ENCODE data around the gene ACAP2. TPM values are rescaled to one million over a fixed set of nuclear protein-coding genes. Genes with fewer than 3 reads are reported as not detected.

ACAP2 gene
- total RNA-seq, 1 donor from 2014 or later = 60.3 TPM

GRCh38 chr3:195282961-195283360 is 159.9 kb downstream of the ACAP2 start:
- ATAC-seq (no peak), DNase-seq (no peak)
- Histone ChIP-seq H3K9me3 (no peaks in the 10 kb centered on the region), H3K4me3 (no peak overlapping the region), H3K27me3 (no peaks in the 10 kb centered on the region), H3K36me3 (peaks cover 68% of the 10 kb centered on the region), H3K27ac (no peak overlapping the region), H3K4me1 (no peaks in the 10 kb centered on the region)
- TF ChIP-seq CTCF (IDR thresholded peaks at IDR 0.05) = no peak
- intact Hi-C loops (cut with DNase I) = no loop called here

- intact Hi-C loops (cut with DNase I) = loop anchor here (10.0 kb wide), 1 partner anchor 250 kb away; no protein-coding TSS in a partner anchor
- no peak for DNase-seq
- H3K4me1 ChIP-seq = peaks cover 19% of the 10 kb centered on the region
- peaks cover 24% of the 10 kb centered on the region for H3K36me3 ChIP-seq
- no peaks in the 10 kb centered on the region for H3K27me3 ChIP-seq
- H3K4me3 ChIP-seq = no peak overlapping the region
- TF ChIP-seq CTCF (IDR thresholded peaks at IDR 0.05) = no peak
- ATAC-seq = no peak
- H3K9me3 ChIP-seq = no peaks in the 10 kb centered on the region
- no peak overlapping the region for H3K27ac ChIP-seq
Observed at GRCh38 chr3:195274259-195274966, 168.4 kb downstream of the ACAP2 start.

GRCh38 chr3:195271410-195272243 is 171.2 kb downstream of the ACAP2 start:
- peaks cover 22% of the 10 kb centered on the region for H3K4me1 ChIP-seq
- TF ChIP-seq CTCF (IDR thresholded peaks at IDR 0.05) = peak; percentile 97
- intact Hi-C loops (cut with DNase I) = loop anchor here (10.0 kb wide), 1 partner anchor 253 kb away; no protein-coding TSS in a partner anchor

GRCh38 chr3:195270817-195271409 is 171.9 kb downstream of the ACAP2 start, which contains the start of gene XXYLT1:
Gene XXYLT1, minus strand, starts transcription at chr3:195271159. Its CDS starts 101 bp downstream, at chr3:195271058.
- TF ChIP-seq CTCF (IDR thresholded peaks at IDR 0.05) = peak; percentile 56
- Histone ChIP-seq H3K36me3 (no peaks in the 10 kb centered on the region), H3K27ac (peak within 1 kb of the TSS; percentile 85), H3K9me3 (no peaks in the 10 kb centered on the region), H3K4me3 (peak within 1 kb of the TSS; percentile 89), H3K4me1 (peaks cover 22% of the 10 kb centered on the region), H3K27me3 (no peaks in the 10 kb centered on the region)
- ATAC-seq = peak; percentile 96
- DNase-seq = peak; percentile 96
- intact Hi-C loops (cut with DNase I) = loop anchor here (10.0 kb wide), 1 partner anchor 254 kb away; no protein-coding TSS in a partner anchor

More at GRCh38 chr3:195271410-195272243, 171.2 kb downstream of the ACAP2 start:
- DNase-seq (peak; percentile 93), ATAC-seq (peak; percentile 92)
- Histone ChIP-seq H3K27ac (peak overlapping the region; percentile 85), H3K36me3 (no peaks in the 10 kb centered on the region), H3K27me3 (no peaks in the 10 kb centered on the region), H3K9me3 (no peaks in the 10 kb centered on the region), H3K4me3 (peak overlapping the region; percentile 89)

GRCh38 chr3:195270079-195270816 is 172.6 kb downstream of the ACAP2 start:
- no peak for TF ChIP-seq CTCF (IDR thresholded peaks at IDR 0.05)
- no peaks in the 10 kb centered on the region for H3K27me3 ChIP-seq
- H3K27ac ChIP-seq = peak overlapping the region; percentile 85
- H3K36me3 ChIP-seq = no peaks in the 10 kb centered on the region
- intact Hi-C loops (cut with DNase I) = loop anchor here (10.0 kb wide), 1 partner anchor 255 kb away; no protein-coding TSS in a partner anchor
- DNase-seq = peak; percentile 76
- ATAC-seq = peak; percentile 1
- peaks cover 22% of the 10 kb centered on the region for H3K4me1 ChIP-seq
- no peaks in the 10 kb centered on the region for H3K9me3 ChIP-seq
- peak overlapping the region; percentile 89 for H3K4me3 ChIP-seq
